Activated T-helper 1 cell treated with anti-CD3 and anti-CD28 coated beads, Interleukin-12 subunit alpha, Interleukin-12 subunit beta, Interleukin-2, Interleukin-4 antibody, amounts not matched to agents 30 ng/mL and 10 ng/mL and 1 ng/mL, durations not matched to agents 14 hours and 24 hours and 36 hours (primary cell): ENCODE measurements around the gene HMCES. TPM values are rescaled to one million over a fixed set of nuclear protein-coding genes. Genes with fewer than 3 reads are reported as not detected.

ENCODE experiments used
- DNase-seq: peaks from one replicate; pipeline ENCODE4 v3.0.0; 2021; ENCODE audit warnings: low spot score
- H3K27ac Mint-ChIP-seq: one replicate; pipeline ENCODE4 v1.8.0; 2021; ENCODE audit warnings: mild to moderate bottlenecking, mixed read lengths
- H3K27me3 Mint-ChIP-seq: one replicate; pipeline ENCODE4 v1.8.0; 2022; ENCODE audit warnings: mild to moderate bottlenecking, moderate library complexity, mixed read lengths; ENCODE audit not compliant: insufficient read depth
- H3K36me3 Mint-ChIP-seq: one replicate; pipeline ENCODE4 v1.8.0; 2021; ENCODE audit warnings: low read depth, mixed read lengths
- H3K4me1 Mint-ChIP-seq: one replicate; pipeline ENCODE4 v1.8.0; 2021; ENCODE audit warnings: low read depth, mixed read lengths
- H3K4me3 Mint-ChIP-seq: one replicate; pipeline ENCODE4 v1.8.0; 2021; ENCODE audit warnings: mild to moderate bottlenecking, moderate library complexity, mixed read lengths
- H3K9me3 Mint-ChIP-seq: one replicate; pipeline ENCODE4 v1.8.0; 2021; ENCODE audit warnings: mixed read lengths
- intact Hi-C: fragments of 100-400 bp; cut with micrococcal nuclease; formaldehyde crosslinking; loops from one replicate; pipeline ENCODE4 v1.15.1; 2024
- total RNA-seq: library from RNA; stranded (reverse); gene quantifications from 2 replicates; pipeline ENCODE4 v1.2.3, GENCODE V29; 2022

The HMCES gene
- total RNA-seq, 1 donor from 2014 or later: 59.4 TPM

- H3K27ac Mint-ChIP-seq: no peak overlapping the region
- peaks cover 29% of the 10 kb centered on the region for H3K36me3 Mint-ChIP-seq
Measured at GRCh38 chr3:129288446-129288845, 9.8 kb downstream of the HMCES start.

GRCh38 chr3:129289201-129289921 lies 10.7 kb downstream of the HMCES start:
- Mint-ChIP-seq H3K27ac (no peak overlapping the region), H3K4me3 (no peak overlapping the region), H3K9me3 (no peaks in the 10 kb centered on the region), H3K36me3 (peaks cover 29% of the 10 kb centered on the region), H3K27me3 (no peaks in the 10 kb centered on the region), H3K4me1 (peaks cover 5% of the 10 kb centered on the region)
- DNase-seq: no peak
- intact Hi-C loops: no loop called here

More at GRCh38 chr3:129288446-129288845, 9.8 kb downstream of the HMCES start:
- DNase-seq: no peak
- Mint-ChIP-seq H3K27me3 (no peaks in the 10 kb centered on the region), H3K9me3 (no peaks in the 10 kb centered on the region), H3K4me1 (peaks cover 5% of the 10 kb centered on the region), H3K4me3 (no peak overlapping the region)
- intact Hi-C loops: no loop called here

- H3K27ac Mint-ChIP-seq: no peak overlapping the region
- no peaks in the 10 kb centered on the region for H3K9me3 Mint-ChIP-seq
- peaks cover 40% of the 10 kb centered on the region for H3K36me3 Mint-ChIP-seq
- H3K4me3 Mint-ChIP-seq: no peak overlapping the region
- H3K27me3 Mint-ChIP-seq: no peaks in the 10 kb centered on the region
- peaks cover 5% of the 10 kb centered on the region for H3K4me1 Mint-ChIP-seq
- intact Hi-C loops: no loop called here
- DNase-seq: no peak
Measured at GRCh38 chr3:129291236-129291886, 12.7 kb downstream of the HMCES start.

GRCh38 chr3:129295286-129295685 lies 16.6 kb downstream of the HMCES start:
- H3K36me3 Mint-ChIP-seq: peaks cover 41% of the 10 kb centered on the region
- intact Hi-C loops: no loop called here

GRCh38 chr3:129304146-129304961 lies 25.7 kb downstream of the HMCES start:
- peaks cover 46% of the 10 kb centered on the region for H3K36me3 Mint-ChIP-seq

More at GRCh38 chr3:129295286-129295685, 16.6 kb downstream of the HMCES start:
- H3K4me1 Mint-ChIP-seq: peaks cover 5% of the 10 kb centered on the region
- H3K27me3 Mint-ChIP-seq: no peaks in the 10 kb centered on the region
- no peak overlapping the region for H3K27ac Mint-ChIP-seq
- no peak for DNase-seq
- H3K9me3 Mint-ChIP-seq: no peaks in the 10 kb centered on the region
- no peak overlapping the region for H3K4me3 Mint-ChIP-seq

GRCh38 chr3:129304962-129305222 lies 26.2 kb downstream of the HMCES start:
- H3K9me3 Mint-ChIP-seq: no peaks in the 10 kb centered on the region
- no peak for DNase-seq
- H3K36me3 Mint-ChIP-seq: peaks cover 46% of the 10 kb centered on the region

More at GRCh38 chr3:129304146-129304961, 25.7 kb downstream of the HMCES start:
- peaks cover 36% of the 10 kb centered on the region for H3K4me1 Mint-ChIP-seq
- no peak for DNase-seq
- no peaks in the 10 kb centered on the region for H3K27me3 Mint-ChIP-seq
- peak overlapping the region; percentile 49 for H3K27ac Mint-ChIP-seq
- peak overlapping the region; percentile 20 for H3K4me3 Mint-ChIP-seq
- H3K9me3 Mint-ChIP-seq: no peaks in the 10 kb centered on the region
- intact Hi-C loops: no loop called here

GRCh38 chr3:129305592-129306091 lies 27.0 kb downstream of the HMCES start:
- peaks cover 48% of the 10 kb centered on the region for H3K36me3 Mint-ChIP-seq
- no peak for DNase-seq
- peak overlapping the region; percentile 25 for H3K4me3 Mint-ChIP-seq
- no peaks in the 10 kb centered on the region for H3K27me3 Mint-ChIP-seq
- H3K9me3 Mint-ChIP-seq: no peaks in the 10 kb centered on the region
- peaks cover 38% of the 10 kb centered on the region for H3K4me1 Mint-ChIP-seq
- intact Hi-C loops: no loop called here
- peak overlapping the region; percentile 50 for H3K27ac Mint-ChIP-seq

More at GRCh38 chr3:129304962-129305222, 26.2 kb downstream of the HMCES start:
- no peaks in the 10 kb centered on the region for H3K27me3 Mint-ChIP-seq
- H3K27ac Mint-ChIP-seq: peak overlapping the region; percentile 49
- peaks cover 36% of the 10 kb centered on the region for H3K4me1 Mint-ChIP-seq
- intact Hi-C loops: no loop called here
- H3K4me3 Mint-ChIP-seq: no peak overlapping the region

GRCh38 chr3:129308636-129309035 lies 30.0 kb downstream of the HMCES start:
- Mint-ChIP-seq H3K9me3 (no peaks in the 10 kb centered on the region), H3K27ac (peak overlapping the region; percentile 2)

GRCh38 chr3:129310111-129311011 lies 31.7 kb downstream of the HMCES start:
- intact Hi-C loops: loop anchor here (10.0 kb wide), 1 partner anchor 506 kb away; no protein-coding TSS in a partner anchor
- Mint-ChIP-seq H3K27me3 (no peaks in the 10 kb centered on the region), H3K4me1 (peaks cover 61% of the 10 kb centered on the region), H3K27ac (no peak overlapping the region), H3K4me3 (no peak overlapping the region), H3K9me3 (no peaks in the 10 kb centered on the region), H3K36me3 (peaks cover 19% of the 10 kb centered on the region)
- no peak for DNase-seq

More at GRCh38 chr3:129308636-129309035, 30.0 kb downstream of the HMCES start:
- intact Hi-C loops: loop anchor here (1.0 kb wide), 2 partner anchors 8 to 26 kb away; a partner anchor contains a TSS
- Mint-ChIP-seq H3K4me1 (peaks cover 63% of the 10 kb centered on the region), H3K27me3 (no peaks in the 10 kb centered on the region), H3K36me3 (peaks cover 30% of the 10 kb centered on the region), H3K4me3 (no peak overlapping the region)
- DNase-seq: no peak

GRCh38 chr3:129311054-129311902 lies 32.6 kb downstream of the HMCES start:
- H3K4me1 Mint-ChIP-seq: peaks cover 52% of the 10 kb centered on the region
- intact Hi-C loops: loop anchor here (10.0 kb wide), 1 partner anchor 506 kb away; no protein-coding TSS in a partner anchor
- no peaks in the 10 kb centered on the region for H3K9me3 Mint-ChIP-seq
- no peaks in the 10 kb centered on the region for H3K27me3 Mint-ChIP-seq
- DNase-seq: no peak
- peak overlapping the region; percentile 43 for H3K27ac Mint-ChIP-seq
- H3K4me3 Mint-ChIP-seq: no peak overlapping the region
- H3K36me3 Mint-ChIP-seq: peaks cover 13% of the 10 kb centered on the region

- Mint-ChIP-seq H3K4me1 (peaks cover 45% of the 10 kb centered on the region), H3K27me3 (no peaks in the 10 kb centered on the region), H3K36me3 (peaks cover 6% of the 10 kb centered on the region), H3K9me3 (no peaks in the 10 kb centered on the region), H3K27ac (peak overlapping the region; percentile 76), H3K4me3 (no peak overlapping the region)
- no peak for DNase-seq
- intact Hi-C loops: loop anchor here (10.0 kb wide), 1 partner anchor 507 kb away; no protein-coding TSS in a partner anchor
Measured at GRCh38 chr3:129312021-129312639, 33.5 kb downstream of the HMCES start.
